ENCODE measurements around the gene PRKD1. TPM values are rescaled to one million over a fixed set of nuclear protein-coding genes. Genes with fewer than 3 reads are reported as not detected.

Gene PRKD1
- total RNA-seq, 4 donors from 2014 or later, result 27.4 to 30.9 (median 29.7) TPM

- DNase-seq (ENCODE audit: low spot score in 2 of 2), result no peak
- Histone ChIP-seq H3K4me3 (no peak overlapping the region), H3K27ac (no peak overlapping the region), H3K27me3 (no peaks in the 10 kb centered on the region), H3K36me3 (no peaks in the 10 kb centered on the region), H3K9me3 (no peaks in the 10 kb centered on the region), H3K4me1 (peaks cover 0 to 28% (median 0%) of the 10 kb centered on the region in 4 donors)
- no peak for TF ChIP-seq CTCF (IDR thresholded peaks at IDR 0.05)
- TF ChIP-seq POLR2A (IDR thresholded peaks at IDR 0.05), result no peak
- no peak for TF ChIP-seq EP300 (IDR thresholded peaks at IDR 0.05)
These were observed 125.4 kb downstream of the PRKD1 start for GRCh38 chr14:29802211-29802610.

- H3K27me3 ChIP-seq, result no peaks in the 10 kb centered on the region
- peaks cover 0 to 25% (median 0%) of the 10 kb centered on the region in 4 donors for H3K4me1 ChIP-seq
- no peaks in the 10 kb centered on the region for H3K36me3 ChIP-seq
- no peak overlapping the region for H3K27ac ChIP-seq
- no peak for TF ChIP-seq EP300 (IDR thresholded peaks at IDR 0.05)
- TF ChIP-seq CTCF (IDR thresholded peaks at IDR 0.05), result peak in 1 of 5 experiments; percentile 17
- no peak for TF ChIP-seq POLR2A (IDR thresholded peaks at IDR 0.05)
- DNase-seq (ENCODE audit: low spot score in 2 of 2), result no peak
- H3K9me3 ChIP-seq, result no peaks in the 10 kb centered on the region
- no peak overlapping the region for H3K4me3 ChIP-seq
These were observed 126.7 kb downstream of the PRKD1 start for GRCh38 chr14:29800961-29801360.

- Histone ChIP-seq H3K27me3 (no peaks in the 10 kb centered on the region), H3K4me1 (peaks cover 0 to 11% (median 0%) of the 10 kb centered on the region in 4 donors)
- WGBS, 2 donors, result 47% methylated on average over 6 of the region's 6 CpGs
These were observed 128.1 kb downstream of the PRKD1 start for GRCh38 chr14:29799464-29800095.

GRCh38 chr14:29798811-29799210 lies 128.8 kb downstream of the PRKD1 start:
- H3K27me3 ChIP-seq, result no peaks in the 10 kb centered on the region
- H3K4me3 ChIP-seq, result no peak overlapping the region
- H3K36me3 ChIP-seq, result no peaks in the 10 kb centered on the region
- DNase-seq (ENCODE audit: low spot score in 2 of 2), result no peak
- no peaks in the 10 kb centered on the region for H3K9me3 ChIP-seq
- H3K27ac ChIP-seq, result peak overlapping the region in 1 of 4 donors; percentile 13
- WGBS, 2 donors, result 77 to 80% methylated on average over 2 of the region's 2 CpGs
- TF ChIP-seq CTCF (IDR thresholded peaks at IDR 0.05) (no peak), POLR2A (IDR thresholded peaks at IDR 0.05) (no peak), EP300 (IDR thresholded peaks at IDR 0.05) (no peak)
- H3K4me1 ChIP-seq, result peaks cover 0 to 7% (median 0%) of the 10 kb centered on the region in 4 donors

More at GRCh38 chr14:29799464-29800095, 128.1 kb downstream of the PRKD1 start:
- H3K4me3 ChIP-seq, result peak overlapping the region in 2 of 4 donors; percentile 2 to 4
- DNase-seq (ENCODE audit: low spot score in 2 of 2), result no peak
- TF ChIP-seq CTCF (IDR thresholded peaks at IDR 0.05) (peak in 1 of 5 experiments; percentile 33), POLR2A (IDR thresholded peaks at IDR 0.05) (no peak)
- H3K27ac ChIP-seq, result peak overlapping the region in 2 of 4 donors; percentile 36 to 51
- H3K9me3 ChIP-seq, result no peaks in the 10 kb centered on the region
- H3K36me3 ChIP-seq, result no peaks in the 10 kb centered on the region

- Histone ChIP-seq H3K9me3 (no peaks in the 10 kb centered on the region), H3K27me3 (no peaks in the 10 kb centered on the region), H3K36me3 (no peaks in the 10 kb centered on the region), H3K4me3 (no peak overlapping the region), H3K27ac (no peak overlapping the region), H3K4me1 (peaks cover 0 to 11% (median 0%) of the 10 kb centered on the region in 4 donors)
- WGBS, 2 donors, result 91 to 95% methylated on average over 2 of the region's 2 CpGs
- DNase-seq (ENCODE audit: low spot score in 2 of 2), result no peak
- no peak for TF ChIP-seq EP300 (IDR thresholded peaks at IDR 0.05)
- TF ChIP-seq POLR2A (IDR thresholded peaks at IDR 0.05), result no peak
- no peak for TF ChIP-seq CTCF (IDR thresholded peaks at IDR 0.05)
These were observed 129.5 kb downstream of the PRKD1 start for GRCh38 chr14:29798108-29798663.

All from tibial nerve (tissue), 4 donors.